ENCODE data around the gene GLRX5. TPM values are rescaled to one million over a fixed set of nuclear protein-coding genes. Genes with fewer than 3 reads are reported as not detected.

The GLRX5 gene
- total RNA-seq (2014; rRNA removed; shearing (Covaris generic)) = 56.2 and 82.3 TPM in 2 replicates

GRCh38 chr14:95534299-95535225 is at the start of gene GLRX5:
GLRX5 (plus strand) TSS chr14:95535050; CDS start chr14:95535090, 40 bp downstream.
- Histone ChIP-seq H3K36me3 (peaks cover 31% of the 10 kb centered on the region), H3K27ac (peak within 1 kb of the TSS; percentile 86), H3K4me1 (replicated peaks) (peaks cover 43% of the 10 kb centered on the region), H3K27me3 (replicated peaks) (no peaks in the 10 kb centered on the region), H3K9me3 (replicated peaks) (no peaks in the 10 kb centered on the region), H3K4me3 (peak within 1 kb of the TSS; percentile 86)
- peak; percentile 98 to 100 for DNase-seq (ENCODE audit: low read depth in 1 of 2, low spot score in 2 of 2)

- H3K27me3 ChIP-seq (replicated peaks) = no peaks in the 10 kb centered on the region
- H3K4me3 ChIP-seq = no peak overlapping the region
- H3K4me1 ChIP-seq (replicated peaks) = peaks cover 24% of the 10 kb centered on the region
- no peak for DNase-seq (ENCODE audit: low read depth in 1 of 2, low spot score in 2 of 2)
- H3K9me3 ChIP-seq (replicated peaks) = no peaks in the 10 kb centered on the region
- no peak overlapping the region for H3K27ac ChIP-seq
- no peaks in the 10 kb centered on the region for H3K36me3 ChIP-seq
Observed at GRCh38 chr14:95485222-95485819, 49.5 kb upstream of the GLRX5 start.

GRCh38 chr14:95486875-95487668 is 47.8 kb upstream of the GLRX5 start:
- Histone ChIP-seq H3K36me3 (no peaks in the 10 kb centered on the region), H3K27me3 (replicated peaks) (no peaks in the 10 kb centered on the region), H3K27ac (no peak overlapping the region), H3K4me3 (no peak overlapping the region), H3K4me1 (replicated peaks) (peaks cover 19% of the 10 kb centered on the region), H3K9me3 (replicated peaks) (no peaks in the 10 kb centered on the region)
- no peak for DNase-seq (ENCODE audit: low read depth in 1 of 2, low spot score in 2 of 2)

- Histone ChIP-seq H3K27me3 (replicated peaks) (no peaks in the 10 kb centered on the region), H3K4me1 (replicated peaks) (peaks cover 15% of the 10 kb centered on the region)
Observed at GRCh38 chr14:95487669-95488084, 47.2 kb upstream of the GLRX5 start.

GRCh38 chr14:95488376-95489213 is 46.3 kb upstream of the GLRX5 start:
- Histone ChIP-seq H3K4me3 (no peak overlapping the region), H3K36me3 (no peaks in the 10 kb centered on the region), H3K4me1 (replicated peaks) (peaks cover 6% of the 10 kb centered on the region), H3K9me3 (replicated peaks) (no peaks in the 10 kb centered on the region), H3K27me3 (replicated peaks) (no peaks in the 10 kb centered on the region), H3K27ac (no peak overlapping the region)
- DNase-seq (ENCODE audit: low read depth in 1 of 2, low spot score in 2 of 2) = no peak

More at GRCh38 chr14:95487669-95488084, 47.2 kb upstream of the GLRX5 start:
- no peak for DNase-seq (ENCODE audit: low read depth in 1 of 2, low spot score in 2 of 2)
- Histone ChIP-seq H3K27ac (no peak overlapping the region), H3K9me3 (replicated peaks) (no peaks in the 10 kb centered on the region), H3K36me3 (no peaks in the 10 kb centered on the region), H3K4me3 (no peak overlapping the region)

- DNase-seq (ENCODE audit: low read depth in 1 of 2, low spot score in 2 of 2) = no peak
- Histone ChIP-seq H3K9me3 (replicated peaks) (no peaks in the 10 kb centered on the region), H3K4me1 (replicated peaks) (no peaks in the 10 kb centered on the region; the same call in 1 of the 2 replicates), H3K27ac (no peak overlapping the region), H3K27me3 (replicated peaks) (no peaks in the 10 kb centered on the region), H3K4me3 (no peak overlapping the region), H3K36me3 (no peaks in the 10 kb centered on the region)
Observed at GRCh38 chr14:95489214-95490137, 45.4 kb upstream of the GLRX5 start.

- Histone ChIP-seq H3K27me3 (replicated peaks) (no peaks in the 10 kb centered on the region), H3K27ac (no peak overlapping the region), H3K4me3 (no peak overlapping the region), H3K9me3 (replicated peaks) (no peaks in the 10 kb centered on the region), H3K36me3 (no peaks in the 10 kb centered on the region), H3K4me1 (replicated peaks) (no peaks in the 10 kb centered on the region)
- no peak for DNase-seq (ENCODE audit: low read depth in 1 of 2, low spot score in 2 of 2)
Observed at GRCh38 chr14:95490138-95490509, 44.7 kb upstream of the GLRX5 start.

- H3K27me3 ChIP-seq (replicated peaks) = no peaks in the 10 kb centered on the region
- no peaks in the 10 kb centered on the region for H3K36me3 ChIP-seq
- H3K4me1 ChIP-seq (replicated peaks) = no peaks in the 10 kb centered on the region
- H3K4me3 ChIP-seq = no peak overlapping the region
- no peak overlapping the region for H3K27ac ChIP-seq
- no peaks in the 10 kb centered on the region for H3K9me3 ChIP-seq (replicated peaks)
- no peak for DNase-seq (ENCODE audit: low read depth in 1 of 2, low spot score in 2 of 2)
Observed at GRCh38 chr14:95490727-95491451, 44.0 kb upstream of the GLRX5 start.

GRCh38 chr14:95491936-95492608 is 42.8 kb upstream of the GLRX5 start:
- Histone ChIP-seq H3K4me1 (replicated peaks) (peaks cover 7% of the 10 kb centered on the region), H3K9me3 (replicated peaks) (no peaks in the 10 kb centered on the region), H3K27ac (no peak overlapping the region), H3K36me3 (no peaks in the 10 kb centered on the region), H3K4me3 (no peak overlapping the region), H3K27me3 (replicated peaks) (no peaks in the 10 kb centered on the region)
- DNase-seq (ENCODE audit: low read depth in 1 of 2, low spot score in 2 of 2) = no peak

- no peaks in the 10 kb centered on the region for H3K27me3 ChIP-seq (replicated peaks)
- H3K9me3 ChIP-seq (replicated peaks) = no peaks in the 10 kb centered on the region
- no peak overlapping the region for H3K27ac ChIP-seq
- DNase-seq (ENCODE audit: low read depth in 1 of 2, low spot score in 2 of 2) = no peak
- H3K36me3 ChIP-seq = no peaks in the 10 kb centered on the region
- H3K4me1 ChIP-seq (replicated peaks) = peaks cover 12% of the 10 kb centered on the region
- no peak overlapping the region for H3K4me3 ChIP-seq
Observed at GRCh38 chr14:95493503-95493902, 41.3 kb upstream of the GLRX5 start.

- no peaks in the 10 kb centered on the region for H3K36me3 ChIP-seq
- no peaks in the 10 kb centered on the region for H3K9me3 ChIP-seq (replicated peaks)
- no peak for DNase-seq (ENCODE audit: low read depth in 1 of 2, low spot score in 2 of 2)
- no peaks in the 10 kb centered on the region for H3K27me3 ChIP-seq (replicated peaks)
- H3K27ac ChIP-seq = no peak overlapping the region
- H3K4me1 ChIP-seq (replicated peaks) = peaks cover 12% of the 10 kb centered on the region
- no peak overlapping the region for H3K4me3 ChIP-seq
Observed at GRCh38 chr14:95493976-95494375, 40.9 kb upstream of the GLRX5 start.

All from SJSA1 (cell line).